ENCODE data around the gene SCNN1A. TPM values are rescaled to one million over a fixed set of nuclear protein-coding genes. Genes with fewer than 3 reads are reported as not detected.
A peak's percentile ranks its signal among the peaks of the same experiment; 100 is the strongest.

Gene SCNN1A
- total and polyA plus RNA-seq, 2 experiments from 2014 or later = 21.7 to 28.4 TPM

DNA sequence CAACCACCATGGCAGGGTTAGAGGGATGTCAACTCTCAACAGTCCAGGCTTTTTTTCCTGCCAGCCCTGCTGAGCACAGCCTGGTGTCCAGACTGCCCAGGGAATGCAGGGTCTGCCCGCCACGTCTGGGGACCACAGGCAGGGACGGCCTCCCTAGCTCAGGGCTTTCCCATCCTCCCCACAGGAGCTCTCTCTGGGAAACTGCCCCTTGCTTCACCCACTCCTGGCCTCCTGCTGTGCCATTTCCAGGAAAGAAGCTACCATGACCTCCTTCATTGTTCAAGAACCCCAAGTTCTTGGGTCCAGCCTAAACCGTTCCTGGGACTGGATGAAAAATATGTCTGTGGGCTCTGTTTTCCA lies 4.8 kb downstream of the SCNN1A start:
- Histone ChIP-seq H3K4me3 (no peak overlapping the region), H3K79me2 (peaks cover 15% of the 10 kb centered on the region), H3K27ac (peak overlapping the region; percentile 93), H4K20me1 (ENCODE audit: insufficient read depth, poor library complexity, severe bottlenecking) (no peaks in the 10 kb centered on the region), H3K9me3 (ENCODE audit: low read depth) (no peaks in the 10 kb centered on the region), H3K36me3 (replicated peaks; ENCODE audit: insufficient read depth, low read depth) (no peaks in the 10 kb centered on the region), H3K4me1 (ENCODE audit: insufficient read depth) (peaks cover 36% of the 10 kb centered on the region), H2AFZ (no peak overlapping the region), H3K4me2 (peak overlapping the region; percentile 67), H3K9me2 (replicated peaks; ENCODE audit: insufficient read depth) (no peaks in the 10 kb centered on the region), H3K27me3 (no peaks in the 10 kb centered on the region)
- WGBS (ENCODE audit: low lambda C conversion rate, missing lambda C conversion rate) = 87% methylated on average over 4 of the region's 4 CpGs
- no peak for TF ChIP-seq EZH2 (IDR thresholded peaks at IDR 0.05; ENCODE audit: borderline replicate concordance)
- no peak for TF ChIP-seq EZH2phosphoT487 (IDR thresholded peaks at IDR 0.05; ENCODE audit: low read depth, severe bottlenecking, unreplicated experiment)
- TF ChIP-seq, protein P1, sequence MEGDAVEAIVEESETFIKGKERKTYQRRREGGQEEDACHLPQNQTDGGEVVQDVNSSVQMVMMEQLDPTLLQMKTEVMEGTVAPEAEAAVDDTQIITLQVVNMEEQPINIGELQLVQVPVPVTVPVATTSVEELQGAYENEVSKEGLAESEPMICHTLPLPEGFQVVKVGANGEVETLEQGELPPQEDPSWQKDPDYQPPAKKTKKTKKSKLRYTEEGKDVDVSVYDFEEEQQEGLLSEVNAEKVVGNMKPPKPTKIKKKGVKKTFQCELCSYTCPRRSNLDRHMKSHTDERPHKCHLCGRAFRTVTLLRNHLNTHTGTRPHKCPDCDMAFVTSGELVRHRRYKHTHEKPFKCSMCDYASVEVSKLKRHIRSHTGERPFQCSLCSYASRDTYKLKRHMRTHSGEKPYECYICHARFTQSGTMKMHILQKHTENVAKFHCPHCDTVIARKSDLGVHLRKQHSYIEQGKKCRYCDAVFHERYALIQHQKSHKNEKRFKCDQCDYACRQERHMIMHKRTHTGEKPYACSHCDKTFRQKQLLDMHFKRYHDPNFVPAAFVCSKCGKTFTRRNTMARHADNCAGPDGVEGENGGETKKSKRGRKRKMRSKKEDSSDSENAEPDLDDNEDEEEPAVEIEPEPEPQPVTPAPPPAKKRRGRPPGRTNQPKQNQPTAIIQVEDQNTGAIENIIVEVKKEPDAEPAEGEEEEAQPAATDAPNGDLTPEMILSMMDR (IDR thresholded peaks at IDR 0.05; ENCODE audit: poor library complexity) = no peak
- DNase-seq (ENCODE audit: low spot score) = no peak

DNA sequence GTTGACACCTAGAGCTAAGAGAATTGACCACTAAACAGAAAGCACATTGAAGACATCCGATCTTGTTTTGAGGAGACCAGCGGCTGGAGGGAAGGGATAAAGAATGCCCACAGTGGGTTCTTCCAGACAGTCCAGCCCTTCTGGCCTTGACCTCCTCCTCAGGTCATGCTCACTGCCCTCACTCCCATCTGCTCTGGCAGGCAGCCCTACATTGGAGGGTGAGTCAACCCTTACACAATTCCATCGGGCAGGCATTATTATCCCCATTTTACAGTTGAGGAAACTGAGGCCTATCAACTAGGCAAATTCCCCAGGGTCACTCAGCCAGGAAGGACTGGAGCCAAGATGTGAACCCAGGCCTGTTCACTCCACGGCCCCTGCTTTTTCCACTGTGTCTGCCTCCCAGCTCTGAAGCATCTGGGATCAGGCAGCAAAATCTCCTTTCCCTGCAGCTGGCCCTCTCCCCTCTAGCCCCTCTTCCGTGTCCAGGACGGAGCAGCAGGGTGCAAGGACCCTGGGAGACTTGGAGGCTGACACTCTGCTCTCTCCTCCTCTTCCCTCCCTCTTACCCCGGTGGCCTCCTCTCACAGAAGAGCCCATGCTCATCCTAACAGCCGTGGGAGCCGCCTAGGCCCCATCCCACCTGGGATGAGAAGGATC lies 5.3 kb downstream of the SCNN1A start:
- H2AFZ ChIP-seq = no peak overlapping the region
- no peaks in the 10 kb centered on the region for H3K36me3 ChIP-seq (replicated peaks; ENCODE audit: insufficient read depth, low read depth)
- H4K20me1 ChIP-seq (ENCODE audit: insufficient read depth, poor library complexity, severe bottlenecking) = no peaks in the 10 kb centered on the region
- peak overlapping the region; percentile 93 for H3K27ac ChIP-seq
- no peaks in the 10 kb centered on the region for H3K27me3 ChIP-seq
- WGBS (ENCODE audit: low lambda C conversion rate, missing lambda C conversion rate) = 91% methylated on average over 9 of the region's 9 CpGs
- H3K9me2 ChIP-seq (replicated peaks; ENCODE audit: insufficient read depth) = no peaks in the 10 kb centered on the region
- no peak overlapping the region for H3K4me3 ChIP-seq
- no peak for TF ChIP-seq EZH2 (IDR thresholded peaks at IDR 0.05; ENCODE audit: borderline replicate concordance)
- TF ChIP-seq, protein P1 (IDR thresholded peaks at IDR 0.05; ENCODE audit: poor library complexity) = no peak
- TF ChIP-seq EZH2phosphoT487 (IDR thresholded peaks at IDR 0.05; ENCODE audit: low read depth, severe bottlenecking, unreplicated experiment) = no peak
- H3K9me3 ChIP-seq (ENCODE audit: low read depth) = no peaks in the 10 kb centered on the region
- no peak for DNase-seq (ENCODE audit: low spot score)
- H3K79me2 ChIP-seq = peaks cover 15% of the 10 kb centered on the region
- peaks cover 31% of the 10 kb centered on the region for H3K4me1 ChIP-seq (ENCODE audit: insufficient read depth)
- peak overlapping the region; percentile 67 for H3K4me2 ChIP-seq

DNA sequence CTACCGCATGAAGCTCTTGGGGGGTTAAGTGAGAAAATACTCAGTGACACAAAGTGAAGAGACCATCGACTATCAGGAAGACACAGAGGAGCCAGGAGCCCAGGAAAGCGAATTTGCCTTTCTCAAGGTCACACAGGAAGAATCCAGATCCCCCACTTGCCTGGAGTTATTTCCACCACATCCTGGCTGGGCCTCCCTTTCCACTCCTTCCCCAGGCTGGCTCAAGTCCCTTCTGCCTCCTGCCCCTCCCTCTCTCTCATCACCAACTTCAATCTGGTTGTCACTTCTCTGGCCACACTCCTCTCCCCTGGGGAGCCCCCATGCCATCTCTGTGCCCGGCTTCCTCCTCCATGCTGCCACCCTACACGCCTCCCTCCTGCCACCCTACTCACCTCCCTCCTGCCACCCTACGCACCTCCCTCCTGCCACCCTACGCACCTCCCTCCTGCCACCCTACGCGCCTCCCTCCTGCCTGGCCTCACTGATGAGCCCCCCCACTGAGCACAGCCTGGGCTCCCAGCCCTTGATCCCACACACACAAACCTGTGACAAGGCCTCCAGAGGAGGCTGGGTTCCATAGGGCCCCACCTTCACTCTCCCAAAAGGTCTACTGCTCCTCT lies 6.3 kb downstream of the SCNN1A start:
- Histone ChIP-seq H3K27ac (no peak overlapping the region), H4K20me1 (ENCODE audit: insufficient read depth, poor library complexity, severe bottlenecking) (no peaks in the 10 kb centered on the region), H3K27me3 (no peaks in the 10 kb centered on the region), H3K79me2 (peaks cover 15% of the 10 kb centered on the region), H2AFZ (no peak overlapping the region), H3K9me3 (ENCODE audit: low read depth) (no peaks in the 10 kb centered on the region), H3K36me3 (replicated peaks; ENCODE audit: insufficient read depth, low read depth) (no peaks in the 10 kb centered on the region), H3K4me1 (ENCODE audit: insufficient read depth) (peaks cover 26% of the 10 kb centered on the region), H3K4me2 (no peak overlapping the region), H3K4me3 (no peak overlapping the region), H3K9me2 (replicated peaks; ENCODE audit: insufficient read depth) (no peaks in the 10 kb centered on the region)
- no peak for DNase-seq (ENCODE audit: low spot score)
- 92% methylated on average over 9 of the region's 9 CpGs for WGBS (ENCODE audit: low lambda C conversion rate, missing lambda C conversion rate)
- TF ChIP-seq EZH2phosphoT487 (IDR thresholded peaks at IDR 0.05; ENCODE audit: low read depth, severe bottlenecking, unreplicated experiment) (no peak), EZH2 (IDR thresholded peaks at IDR 0.05; ENCODE audit: borderline replicate concordance) (no peak)
- TF ChIP-seq, protein P1 (IDR thresholded peaks at IDR 0.05; ENCODE audit: poor library complexity) = no peak
